ENCODE results near the gene MLN. TPM values are rescaled to one million over a fixed set of nuclear protein-coding genes. Genes with fewer than 3 reads are reported as not detected.

The MLN gene
- total RNA-seq, 1 donor from 2014 or later = not detected

- DNase-seq (ENCODE audit: low spot score) = no peak
- intact Hi-C loops (cut with DNase I) = no loop called here
These were observed 16.4 kb upstream of the MLN start for GRCh38 chr6:33820243-33820642.

DNA sequence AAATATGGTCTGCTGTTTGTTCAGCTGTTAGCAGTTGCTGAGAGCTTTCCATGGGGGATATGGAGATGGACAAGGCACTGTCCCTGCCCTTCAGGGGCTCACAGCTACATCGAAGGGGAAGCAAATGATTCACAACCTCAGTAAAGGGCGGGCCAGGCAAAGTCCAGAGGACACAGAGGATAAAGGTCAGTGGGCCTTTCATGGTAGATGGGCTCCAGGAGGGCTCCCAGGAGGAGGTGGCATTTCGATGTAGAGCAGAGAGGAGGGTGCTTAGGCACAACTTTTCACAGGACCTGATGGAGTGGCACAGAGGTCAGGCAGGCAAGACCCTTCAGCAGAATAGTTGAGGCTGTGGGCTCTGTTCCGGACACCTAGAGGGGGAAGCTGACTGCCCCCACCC is 15.2 kb upstream of the MLN start:
- DNase-seq (ENCODE audit: low spot score) = no peak
- intact Hi-C loops (cut with DNase I) = no loop called here

GRCh38 chr6:33818293-33818692 is 14.5 kb upstream of the MLN start:
- intact Hi-C loops (cut with DNase I) = no loop called here
- DNase-seq (ENCODE audit: low spot score) = no peak

GRCh38 chr6:33817489-33817888 is 13.7 kb upstream of the MLN start:
- no peak for DNase-seq (ENCODE audit: low spot score)
- intact Hi-C loops (cut with DNase I) = no loop called here

DNA sequence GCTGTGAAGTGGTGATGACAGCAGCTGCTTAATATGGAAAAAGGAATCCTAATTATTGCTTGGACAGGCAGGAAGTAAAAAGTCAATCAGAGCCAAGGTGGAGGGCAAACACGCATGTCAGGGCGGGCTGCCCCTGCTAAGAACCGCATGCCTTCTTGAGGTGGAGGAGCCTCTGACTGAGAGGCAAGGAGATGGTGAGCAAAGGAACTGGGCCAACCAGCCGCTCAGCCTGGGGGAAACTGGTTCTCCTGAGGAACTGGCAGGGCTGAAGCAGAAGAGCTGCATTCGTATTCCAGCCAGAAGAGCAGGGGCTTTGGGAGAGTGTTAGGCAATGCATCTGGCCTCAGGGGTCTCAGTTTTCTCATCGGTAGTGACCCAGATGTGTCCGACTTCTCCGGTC is 13.1 kb upstream of the MLN start:
- intact Hi-C loops (cut with DNase I) = no loop called here
- DNase-seq (ENCODE audit: low spot score) = no peak

DNA sequence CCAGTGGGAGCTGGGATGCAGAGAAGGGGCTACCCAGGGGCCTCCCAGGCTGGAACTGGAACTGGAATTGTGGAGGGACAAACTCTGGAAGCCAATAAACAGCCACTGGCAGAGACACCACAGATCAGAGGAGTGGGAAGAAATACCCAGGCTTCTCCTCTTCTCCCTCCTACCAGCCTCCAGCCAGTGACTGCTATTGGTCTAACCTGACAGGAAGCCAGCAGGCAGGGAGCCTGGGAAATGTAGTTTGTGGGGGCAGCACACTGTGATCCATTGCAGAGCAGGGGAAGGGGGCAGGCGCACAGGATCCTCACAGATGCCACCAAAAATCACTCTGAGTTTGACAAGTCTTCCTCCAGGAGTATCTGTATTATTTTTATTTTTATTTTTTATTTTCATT is 12.1 kb upstream of the MLN start:
- intact Hi-C loops (cut with DNase I) = no loop called here
- DNase-seq (ENCODE audit: low spot score) = no peak

- intact Hi-C loops (cut with DNase I) = no loop called here
- DNase-seq (ENCODE audit: low spot score) = no peak
These were observed 10.5 kb upstream of the MLN start for GRCh38 chr6:33813990-33814985.

DNA sequence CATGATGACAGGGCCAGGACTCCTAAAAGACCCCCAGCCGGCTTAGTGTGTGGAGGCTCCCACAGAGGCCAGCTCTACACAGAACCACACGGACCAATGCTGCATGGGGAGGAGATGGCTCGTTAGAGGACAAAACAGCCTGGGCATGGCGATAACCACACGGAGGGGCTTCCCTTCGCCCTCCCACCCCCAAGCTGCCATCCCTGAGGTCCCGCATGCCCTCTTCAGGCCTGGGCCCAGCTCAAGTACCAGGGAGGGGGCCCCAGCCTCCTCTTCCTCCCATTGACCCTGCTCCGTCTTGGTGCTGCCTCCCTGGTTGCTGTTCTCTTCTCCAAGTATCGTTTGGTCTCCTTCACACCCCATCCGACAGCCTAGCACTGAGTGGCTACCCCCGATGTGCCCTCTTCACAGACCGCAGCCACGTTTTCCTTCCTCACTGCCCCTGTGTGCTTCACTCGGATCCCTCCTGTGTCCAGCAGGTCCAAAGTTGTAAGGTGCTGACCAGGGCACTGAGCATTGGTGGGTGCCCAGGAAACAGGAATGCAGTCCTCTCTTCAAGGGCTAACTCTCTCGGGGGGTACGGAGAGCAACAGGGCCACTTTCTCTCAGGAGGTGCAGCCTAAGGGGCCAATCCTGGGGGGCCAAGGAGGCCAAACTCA is 9.6 kb upstream of the MLN start:
- intact Hi-C loops (cut with DNase I) = no loop called here
- no peak for DNase-seq (ENCODE audit: low spot score)

GRCh38 chr6:33812669-33813068 is 8.9 kb upstream of the MLN start:
- intact Hi-C loops (cut with DNase I) = no loop called here
- no peak for DNase-seq (ENCODE audit: low spot score)

DNA sequence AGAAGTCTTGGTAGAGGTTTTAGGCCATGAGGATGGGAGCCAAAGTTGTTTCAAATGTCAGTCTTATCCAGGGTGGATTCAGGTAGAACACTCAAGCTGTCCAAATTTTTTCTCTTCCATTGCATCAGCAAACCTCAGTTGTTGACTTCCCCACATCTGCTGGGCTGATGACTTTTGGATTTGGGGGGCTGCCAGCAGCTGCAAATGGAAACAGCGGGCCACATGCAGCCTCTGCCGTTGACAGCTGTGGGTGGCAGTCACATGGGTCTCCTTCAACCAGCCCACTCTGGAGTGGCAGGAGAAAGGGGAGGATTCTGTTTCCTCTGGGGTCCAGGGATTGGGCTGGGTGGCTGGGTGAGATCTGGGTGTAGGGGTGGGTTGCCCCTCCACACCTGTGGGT is 5.8 kb upstream of the MLN start:
- DNase-seq (ENCODE audit: low spot score) = no peak
- intact Hi-C loops (cut with DNase I) = no loop called here

GRCh38 chr6:33808641-33809180 is 4.9 kb upstream of the MLN start:
- intact Hi-C loops (cut with DNase I) = no loop called here
- DNase-seq (ENCODE audit: low spot score) = no peak

- no peak for DNase-seq (ENCODE audit: low spot score)
- intact Hi-C loops (cut with DNase I) = no loop called here
These were observed 3.8 kb upstream of the MLN start for GRCh38 chr6:33807606-33808005.

DNA sequence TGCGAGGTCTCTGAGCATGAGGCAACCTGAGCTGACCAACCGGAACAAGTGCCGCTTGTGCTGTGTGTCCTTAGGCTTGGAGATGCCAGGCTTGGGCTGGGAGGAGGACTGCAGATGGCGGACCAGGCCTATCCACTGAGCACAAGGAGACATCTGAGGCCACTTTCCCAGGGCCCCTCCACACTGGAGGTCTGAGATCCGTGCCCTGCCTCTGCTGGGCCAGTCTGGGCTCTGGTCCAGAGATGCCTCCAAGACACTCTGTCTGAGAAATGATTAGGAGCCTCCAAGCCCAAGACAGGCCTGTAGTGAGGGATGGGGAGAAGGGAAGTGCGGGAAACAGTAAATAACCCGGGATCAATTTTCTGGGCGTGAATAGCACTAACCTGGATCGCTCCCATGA is 3.0 kb upstream of the MLN start:
- intact Hi-C loops (cut with DNase I) = no loop called here
- no peak for DNase-seq (ENCODE audit: low spot score)

DNA sequence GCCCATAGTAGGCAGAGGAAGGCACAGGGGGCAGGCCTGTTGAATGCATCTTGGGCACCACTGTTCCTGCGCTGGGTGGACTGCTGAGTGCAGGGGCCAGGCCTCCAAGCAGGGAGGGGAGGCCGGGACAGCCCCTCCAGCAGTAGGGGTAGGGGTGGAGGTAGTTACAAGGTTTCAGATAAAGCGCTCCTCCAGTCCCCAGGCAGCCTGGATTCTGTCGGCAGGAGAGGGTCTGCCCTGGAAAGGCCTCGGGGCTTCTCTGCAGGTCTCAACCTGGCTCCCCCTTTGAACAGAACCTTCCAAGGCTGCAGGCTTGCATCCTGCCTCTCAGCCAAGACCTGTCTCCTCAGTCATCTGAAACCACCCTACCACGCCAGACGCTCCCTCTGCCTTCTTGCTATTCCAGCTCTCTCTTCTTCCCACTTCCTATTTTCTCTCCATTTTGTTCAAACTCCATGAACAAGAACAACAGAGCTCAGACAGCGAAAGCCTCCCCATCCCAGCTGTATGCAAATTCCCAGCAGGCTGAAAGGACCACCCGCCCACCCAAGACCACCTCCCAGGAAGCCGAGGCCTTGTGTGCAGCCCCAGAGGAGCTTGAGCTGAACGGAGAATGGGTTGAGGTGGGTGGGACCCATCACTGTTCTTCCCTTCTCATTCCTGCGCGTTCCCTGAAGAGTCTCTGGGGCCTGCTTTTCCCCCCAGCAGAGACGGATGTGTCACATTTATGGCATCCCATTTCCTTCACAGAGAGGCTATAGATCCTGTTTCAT is 1.4 kb downstream of the MLN start:
- DNase-seq (ENCODE audit: low spot score) = no peak

DNA sequence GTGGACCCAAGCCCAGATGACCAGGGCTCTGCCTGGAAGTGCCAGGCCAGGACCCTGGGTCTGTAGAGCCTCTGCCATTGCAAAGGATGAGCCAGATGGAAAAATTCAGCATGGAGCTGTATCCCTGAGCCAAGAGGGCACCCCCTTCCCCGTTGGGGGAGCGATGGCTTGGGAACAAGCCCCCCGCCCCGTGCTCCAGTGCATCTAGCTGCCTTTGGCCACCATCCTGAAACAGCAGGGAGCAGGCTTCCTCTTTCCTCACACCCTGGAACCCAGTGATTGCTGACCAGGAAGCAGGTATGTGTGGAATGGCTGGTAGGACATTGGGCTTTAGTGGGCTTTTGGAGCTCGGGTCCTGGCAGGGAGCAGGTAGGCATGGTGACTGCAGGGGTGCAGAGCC is 2.2 kb downstream of the MLN start:
- DNase-seq (ENCODE audit: low spot score) = no peak
- intact Hi-C loops (cut with DNase I) = no loop called here

More for the DNA sequence above, 1.4 kb downstream of the MLN start:
- intact Hi-C loops (cut with DNase I) = no loop called here

GRCh38 chr6:33800248-33800969 is 3.4 kb downstream of the MLN start:
- DNase-seq (ENCODE audit: low spot score) = no peak

GRCh38 chr6:33799454-33800113 is 4.2 kb downstream of the MLN start:
- intact Hi-C loops (cut with DNase I) = no loop called here
- DNase-seq (ENCODE audit: low spot score) = no peak

More at GRCh38 chr6:33800248-33800969, 3.4 kb downstream of the MLN start:
- intact Hi-C loops (cut with DNase I) = no loop called here

DNA sequence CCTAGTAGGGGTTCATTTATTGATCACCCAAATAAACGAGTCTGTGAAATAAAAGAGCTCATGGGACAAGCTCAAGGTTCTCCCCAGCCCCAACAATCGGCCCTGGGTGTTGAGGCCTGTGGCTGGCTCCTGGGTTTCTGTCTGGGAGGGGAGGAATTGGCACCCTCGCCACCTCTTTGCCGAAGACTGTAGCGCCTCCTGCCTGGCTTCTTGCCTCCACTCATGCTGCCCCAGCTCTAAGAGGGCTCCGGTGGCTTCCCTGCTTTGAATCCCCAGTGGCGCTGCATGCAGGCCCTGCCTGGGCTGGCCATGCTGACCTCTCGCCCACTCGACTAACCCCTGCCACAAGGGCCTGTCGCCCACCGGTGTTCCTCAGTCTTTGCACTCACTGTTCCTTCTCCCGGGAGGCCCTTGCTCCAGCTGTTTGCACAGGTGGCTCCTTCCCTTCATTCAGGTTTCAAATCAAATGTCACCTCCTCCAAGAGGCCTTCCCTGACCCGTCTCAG is 5.4 kb downstream of the MLN start:
- no peak for DNase-seq (ENCODE audit: low spot score)
- intact Hi-C loops (cut with DNase I) = no loop called here

Measured in cardiac septum (tissue), 1 donor.